Cardiac ventricle fibroblast (primary cell): ENCODE data around the gene TPK1. TPM values are rescaled to one million over a fixed set of nuclear protein-coding genes. Genes with fewer than 3 reads are reported as not detected.

Experiments
- total RNA-seq: library from RNA; depleted of rRNA; stranded (reverse); fragments of >200 nt; gene quantifications from 2 replicates; pipeline ENCODE4 v1.2.3, GENCODE V29; 2015

The TPK1 gene
- total RNA-seq = 2.2 and 3.0 TPM in 2 replicates

GRCh38 chr7:144835652-144836544 lies at the start of gene TPK1:
TSS of gene TPK1 (minus strand) at chr7:144836053. CDS start at chr7:144835602, 451 bp downstream.

GRCh38 chr7:144403649-144404061 lies 432.2 kb downstream of the TPK1 start, which contains the start of gene NOBOX:
TSS of gene NOBOX (minus strand) at chr7:144403693.

